Measurements from ENCODE around the gene BCL2L12.
"Not testable (repeated sequence)": the region's sequence is repeated elsewhere in the genome, so short reads cannot be mapped to it uniquely, and the experiment has no call there.

Gene BCL2L12

DNA sequence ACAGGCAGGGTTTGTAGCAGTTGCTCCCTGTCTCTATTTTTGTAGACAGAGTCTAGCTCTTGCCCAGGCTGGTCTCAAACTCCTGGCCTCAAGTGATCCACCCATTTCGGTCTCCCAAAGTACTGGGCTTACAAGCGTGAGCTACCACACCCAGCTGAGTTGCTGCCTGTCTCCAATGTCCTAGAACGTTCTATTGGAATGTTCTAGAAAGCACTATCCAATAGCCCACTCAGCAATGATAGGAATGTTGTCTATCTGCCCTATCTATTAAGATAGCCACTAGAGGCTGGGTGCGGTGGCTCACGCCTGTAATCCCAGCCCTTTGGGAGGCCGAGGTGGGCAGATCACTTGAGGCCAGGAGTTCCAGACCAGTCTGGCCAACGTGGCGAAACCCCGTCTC, 32.5 kb upstream of the BCL2L12 start:
- H3K4me3 ChIP-seq (ENCODE audit: low read length); H3K9me3 ChIP-seq (replicated peaks; ENCODE audit: low read length); H3K4me2 ChIP-seq (ENCODE audit: low read length); H3K27me3 ChIP-seq (ENCODE audit: control insufficient read depth, insufficient read depth, low read length); H3K9ac ChIP-seq (ENCODE audit: low read depth, low read length): not testable (repeated sequence)
- Histone ChIP-seq H3K36me3 (ENCODE audit: insufficient read depth, low read length) (peaks cover 19% of the 10 kb centered on the region), H3K4me1 (ENCODE audit: control insufficient read depth, insufficient read depth, low read length) (peaks cover 25% of the 10 kb centered on the region)

DNA sequence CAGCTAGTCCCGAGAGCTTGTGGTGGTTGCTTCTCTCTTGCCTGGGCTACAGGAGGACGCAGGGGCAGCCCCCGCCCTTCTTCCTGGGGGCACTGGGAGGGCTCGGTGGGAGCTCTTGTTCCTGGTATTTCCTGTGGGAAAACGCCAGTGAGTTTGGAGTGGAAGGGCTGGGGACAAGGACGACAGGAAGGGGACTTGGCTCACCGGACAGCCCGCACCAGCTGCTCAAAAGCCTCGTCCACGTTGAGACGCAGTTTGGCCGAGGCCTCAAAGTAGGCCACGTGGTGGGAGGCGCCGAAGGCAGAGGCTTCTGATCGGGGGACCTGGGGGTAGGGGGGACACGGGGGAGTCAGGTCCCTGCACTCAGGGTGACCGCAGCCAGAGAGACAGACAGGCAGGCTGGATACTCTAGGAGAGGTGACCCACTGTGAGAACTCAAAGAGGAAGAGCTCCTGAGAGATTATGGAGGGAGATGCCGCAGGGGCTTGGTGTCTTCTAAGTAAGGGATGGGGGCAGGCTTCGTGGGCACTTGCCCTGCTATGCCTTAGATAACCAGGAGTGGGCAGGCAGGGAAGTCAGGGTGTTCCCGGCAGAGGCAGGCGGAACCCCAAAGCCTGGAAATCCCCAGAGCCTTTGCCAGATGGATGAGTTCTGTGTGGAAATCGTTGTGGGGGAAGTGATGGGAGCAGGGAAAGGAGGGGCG, 30.1 kb upstream of the BCL2L12 start:
- H3K9ac ChIP-seq (ENCODE audit: low read depth, low read length): no peak overlapping the region
- H3K4me3 ChIP-seq (ENCODE audit: low read length): no peak overlapping the region
- H3K27me3 ChIP-seq (ENCODE audit: control insufficient read depth, insufficient read depth, low read length): no peaks in the 10 kb centered on the region
- no peak overlapping the region for H3K4me2 ChIP-seq (ENCODE audit: low read length)
- no peaks in the 10 kb centered on the region for H3K9me3 ChIP-seq (replicated peaks; ENCODE audit: low read length)
- peaks cover 19% of the 10 kb centered on the region for H3K36me3 ChIP-seq (ENCODE audit: insufficient read depth, low read length)
- peaks cover 30% of the 10 kb centered on the region for H3K4me1 ChIP-seq (ENCODE audit: control insufficient read depth, insufficient read depth, low read length)

DNA sequence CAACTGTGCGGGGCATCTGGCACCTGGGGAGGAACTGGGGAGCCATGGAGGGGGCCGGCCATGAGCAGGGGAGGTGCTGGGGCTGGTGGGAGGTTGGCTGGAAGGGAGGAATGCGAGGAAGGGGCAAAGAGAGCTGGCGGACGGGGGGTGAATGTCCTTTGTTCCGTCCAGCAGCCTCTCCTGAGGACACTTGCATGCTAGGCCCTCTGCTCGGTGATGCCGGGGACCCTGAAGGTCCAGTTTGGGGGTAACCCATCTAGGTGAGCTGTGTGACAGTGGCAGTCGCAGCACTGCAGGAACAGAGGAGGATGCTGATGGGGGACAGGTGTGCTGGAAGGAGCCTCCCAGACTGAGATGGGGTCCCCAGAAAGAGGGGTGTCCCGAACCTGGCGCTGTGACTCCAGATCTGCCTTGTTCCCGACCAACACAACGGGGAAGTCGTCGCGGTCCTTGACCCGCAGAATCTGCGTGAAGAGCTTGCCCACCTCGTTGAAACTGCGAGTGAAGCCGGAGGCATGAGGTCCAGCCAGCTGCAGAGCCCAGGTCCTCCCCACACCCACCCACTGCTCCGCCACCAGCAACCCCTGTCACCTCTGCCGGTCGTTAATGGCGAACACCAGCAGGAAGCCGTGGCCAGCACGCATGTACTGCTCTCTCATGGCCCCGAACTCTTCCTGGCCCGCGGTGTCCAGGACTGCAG, 29.4 kb upstream of the BCL2L12 start:
- Histone ChIP-seq H3K4me2 (ENCODE audit: low read length) (no peak overlapping the region), H3K4me3 (ENCODE audit: low read length) (no peak overlapping the region), H3K9ac (ENCODE audit: low read depth, low read length) (no peak overlapping the region), H3K27me3 (ENCODE audit: control insufficient read depth, insufficient read depth, low read length) (no peaks in the 10 kb centered on the region), H3K36me3 (ENCODE audit: insufficient read depth, low read length) (peaks cover 19% of the 10 kb centered on the region), H3K9me3 (replicated peaks; ENCODE audit: low read length) (no peaks in the 10 kb centered on the region), H3K4me1 (ENCODE audit: control insufficient read depth, insufficient read depth, low read length) (peaks cover 32% of the 10 kb centered on the region)

DNA sequence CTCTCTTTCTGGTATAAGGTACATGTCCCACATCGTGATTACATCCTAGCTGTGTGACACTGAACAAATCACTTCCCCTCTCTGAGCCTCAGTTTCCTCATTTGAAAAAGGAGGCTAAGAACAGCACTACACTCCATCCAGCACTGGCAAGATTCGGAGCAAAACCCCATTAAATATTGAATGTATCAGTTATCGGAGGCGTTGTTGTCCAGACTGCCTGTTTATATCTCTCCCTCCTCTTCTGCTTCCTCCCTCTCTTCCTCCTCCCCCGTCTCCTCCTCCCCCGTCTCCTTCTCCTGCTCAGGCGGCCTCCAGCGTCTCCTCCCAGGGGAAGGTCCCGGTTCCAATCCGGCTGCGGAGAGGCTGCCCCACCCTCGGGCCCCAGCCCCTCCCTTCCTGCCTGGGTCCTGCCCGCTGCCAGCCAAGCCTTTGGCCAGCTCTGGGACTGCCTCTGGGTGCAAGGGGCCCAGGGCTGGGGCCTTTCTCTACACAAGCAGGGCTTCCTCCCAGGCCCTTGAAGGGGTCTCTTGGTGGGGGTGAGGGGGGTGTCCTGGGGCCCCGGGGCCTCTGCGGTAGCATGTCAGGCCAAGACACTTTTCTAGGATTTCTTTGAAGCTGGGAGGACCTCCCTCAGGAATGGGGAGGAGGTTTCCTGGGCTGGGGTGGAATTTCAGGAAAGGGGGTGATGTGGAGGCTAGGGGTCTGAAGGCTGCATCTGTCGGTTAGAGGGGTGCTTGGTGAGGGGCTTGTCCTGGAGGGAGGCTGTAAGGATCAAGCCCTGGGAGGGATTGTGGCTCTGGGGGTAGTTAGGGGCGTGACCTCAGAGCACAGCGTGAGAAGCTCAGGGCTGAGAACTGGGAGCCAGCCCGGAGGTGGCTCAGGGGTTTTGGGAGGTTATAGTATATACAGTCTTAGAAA, 27.7 kb upstream of the BCL2L12 start:
- Histone ChIP-seq H3K36me3 (ENCODE audit: insufficient read depth, low read length) (peaks cover 17% of the 10 kb centered on the region), H3K4me1 (ENCODE audit: control insufficient read depth, insufficient read depth, low read length) (peaks cover 38% of the 10 kb centered on the region), H3K27me3 (ENCODE audit: control insufficient read depth, insufficient read depth, low read length) (no peaks in the 10 kb centered on the region), H3K9me3 (replicated peaks; ENCODE audit: low read length) (no peaks in the 10 kb centered on the region), H3K9ac (ENCODE audit: low read depth, low read length) (peak overlapping the region; percentile 90), H3K4me3 (ENCODE audit: low read length) (peak overlapping the region; percentile 75), H3K4me2 (ENCODE audit: low read length) (peak overlapping the region; percentile 94)

DNA sequence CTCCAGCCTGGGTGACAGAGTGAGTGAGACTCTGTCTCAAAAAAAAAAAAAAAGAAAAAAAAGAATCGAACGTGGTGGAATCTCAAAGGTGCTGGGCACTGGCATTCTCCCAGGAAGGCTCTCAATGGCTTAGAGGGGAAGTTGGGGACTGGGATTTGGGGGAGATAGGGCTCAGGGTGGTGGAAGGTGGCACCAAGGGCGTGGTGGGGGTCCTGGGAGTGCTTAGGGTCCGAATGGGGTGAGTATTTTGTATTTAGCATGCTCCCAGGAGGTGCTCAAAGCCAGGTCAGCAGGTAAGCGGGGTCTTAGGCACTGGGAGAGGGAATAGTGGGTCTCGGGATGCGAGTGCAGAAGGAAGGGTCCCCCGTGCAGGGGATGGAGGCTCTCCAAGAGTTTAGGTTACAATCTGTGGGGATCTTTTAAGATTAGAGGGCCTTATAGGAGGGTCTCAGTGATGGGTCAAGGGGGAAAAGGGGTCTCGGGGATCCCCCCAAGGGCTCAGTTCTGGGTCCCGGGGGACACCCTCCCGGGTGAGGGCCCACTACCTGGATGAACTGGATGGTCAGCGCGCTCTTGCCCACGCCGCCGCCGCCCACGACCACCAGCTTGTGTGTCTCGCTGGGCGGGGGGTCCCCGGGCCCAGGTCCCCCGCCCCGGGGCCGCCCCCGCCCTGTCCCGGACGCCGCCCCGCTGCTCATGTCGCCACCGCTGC, 26.2 kb upstream of the BCL2L12 start:
- peak overlapping the region; percentile 75 for H3K4me3 ChIP-seq (ENCODE audit: low read length)
- H3K4me2 ChIP-seq (ENCODE audit: low read length): peak overlapping the region; percentile 94
- H3K9me3 ChIP-seq (replicated peaks; ENCODE audit: low read length): no peaks in the 10 kb centered on the region
- H3K27me3 ChIP-seq (ENCODE audit: control insufficient read depth, insufficient read depth, low read length): no peaks in the 10 kb centered on the region
- H3K4me1 ChIP-seq (ENCODE audit: control insufficient read depth, insufficient read depth, low read length): peaks cover 44% of the 10 kb centered on the region
- peaks cover 17% of the 10 kb centered on the region for H3K36me3 ChIP-seq (ENCODE audit: insufficient read depth, low read length)
- H3K9ac ChIP-seq (ENCODE audit: low read depth, low read length): peak overlapping the region; percentile 90

DNA sequence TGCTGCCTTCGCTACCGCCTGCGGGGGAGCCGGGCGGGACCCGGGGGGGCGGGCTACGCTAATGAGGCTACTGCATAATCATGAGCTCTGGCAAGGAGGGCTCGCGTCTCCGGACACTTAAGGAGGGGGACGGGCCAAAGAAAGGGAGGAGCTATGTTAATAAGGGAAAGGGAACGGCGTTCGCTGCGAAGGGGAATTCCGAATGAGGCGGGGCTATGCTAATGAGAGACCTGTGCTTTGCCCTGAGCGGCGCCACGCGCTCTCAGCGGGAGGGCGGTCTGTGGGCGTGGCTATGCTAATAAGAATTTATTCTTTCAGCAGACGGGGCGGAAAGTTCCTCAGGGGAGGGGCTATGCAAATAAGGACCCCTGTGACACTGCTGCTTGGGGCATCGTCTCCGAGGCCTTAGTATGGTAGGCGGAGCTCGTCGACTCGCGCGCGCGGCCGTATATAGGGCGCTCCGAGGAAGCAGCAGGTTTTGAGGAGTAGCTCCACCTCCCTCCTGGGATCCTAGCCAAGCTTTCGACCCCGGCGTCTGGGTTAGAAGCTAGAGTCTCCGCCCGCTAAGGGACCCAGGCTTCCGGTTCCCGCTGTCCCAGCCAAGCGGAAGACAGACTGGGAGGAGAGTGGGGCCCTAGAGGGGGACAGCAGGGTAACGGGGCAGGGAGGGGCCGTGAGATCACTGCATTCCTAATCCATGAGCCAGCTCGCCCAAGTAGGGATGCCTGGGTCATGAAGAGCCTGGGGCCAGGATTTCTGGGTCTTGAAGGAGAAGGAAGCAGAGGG, 25.4 kb upstream of the BCL2L12 start, which contains the start of gene RRAS:
Gene RRAS (minus strand): TSS at position 31 of the 786 bp plus-strand sequence. CDS start 45 bp downstream, outside the sequence.
- H3K4me1 ChIP-seq (ENCODE audit: control insufficient read depth, insufficient read depth, low read length): peaks cover 44% of the 10 kb centered on the region

DNA sequence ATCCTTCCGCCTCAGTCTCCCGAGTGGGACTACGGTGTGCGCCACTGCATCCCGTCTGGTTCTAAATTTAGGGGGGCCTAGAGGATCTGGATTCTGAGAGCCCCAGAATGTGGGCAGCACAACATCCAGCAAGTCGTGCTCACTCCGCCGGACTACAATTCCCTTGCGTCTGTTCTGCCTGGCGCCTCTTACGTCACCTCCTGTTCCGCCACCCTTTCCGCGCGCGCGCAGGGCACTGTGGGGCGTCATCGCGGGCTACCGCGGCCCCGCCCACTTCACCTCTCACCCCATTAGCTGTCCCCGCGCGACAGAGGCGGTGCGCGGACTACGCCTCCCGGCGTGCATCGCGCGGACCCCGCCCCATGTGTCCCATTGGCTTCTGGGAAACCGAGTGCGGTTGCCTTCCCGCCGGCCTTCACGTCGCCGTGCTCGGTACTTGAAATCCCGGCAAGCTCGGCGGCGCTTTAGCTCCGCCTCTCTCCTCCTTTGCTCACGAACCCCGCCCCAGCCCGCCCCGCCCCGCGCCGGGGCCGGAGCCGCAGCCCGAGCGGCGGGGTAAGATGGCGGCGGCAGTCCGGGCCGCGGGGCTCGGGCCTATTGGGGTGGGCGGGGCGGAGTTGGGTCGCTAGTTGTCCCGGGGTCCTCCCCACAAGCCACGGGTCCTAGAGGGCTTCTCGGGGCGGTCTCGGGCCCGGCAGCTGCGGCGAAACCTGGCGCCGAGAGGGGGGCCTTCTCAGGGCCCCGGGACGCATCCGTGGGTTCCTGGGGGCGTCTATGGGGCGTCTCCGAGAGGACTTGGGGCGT, 23.8 kb upstream of the BCL2L12 start, which contains the start of gene SCAF1:
Gene SCAF1 (plus strand): TSS at position 522 of the 804 bp plus-strand sequence. CDS start 2,818 bp downstream, outside the sequence.
- H3K4me3 ChIP-seq (ENCODE audit: low read length): peak within 1 kb of the TSS; percentile 88
- peak within 1 kb of the TSS; percentile 98 for H3K4me2 ChIP-seq (ENCODE audit: low read length)
- peak within 1 kb of the TSS; percentile 99 for H3K9ac ChIP-seq (ENCODE audit: low read depth, low read length)
- peaks cover 12% of the 10 kb centered on the region for H3K36me3 ChIP-seq (ENCODE audit: insufficient read depth, low read length)
- H3K27me3 ChIP-seq (ENCODE audit: control insufficient read depth, insufficient read depth, low read length): no peaks in the 10 kb centered on the region
- peaks cover 35% of the 10 kb centered on the region for H3K4me1 ChIP-seq (ENCODE audit: control insufficient read depth, insufficient read depth, low read length)
- no peaks in the 10 kb centered on the region for H3K9me3 ChIP-seq (replicated peaks; ENCODE audit: low read length)

More for the DNA sequence above, 25.4 kb upstream of the BCL2L12 start, which contains the start of gene RRAS:
- no peaks in the 10 kb centered on the region for H3K9me3 ChIP-seq (replicated peaks; ENCODE audit: low read length)
- peak within 1 kb of the TSS; percentile 78 for H3K4me3 ChIP-seq (ENCODE audit: low read length)
- H3K9ac ChIP-seq (ENCODE audit: low read depth, low read length): peak within 1 kb of the TSS; percentile 99
- H3K36me3 ChIP-seq (ENCODE audit: insufficient read depth, low read length): peaks cover 14% of the 10 kb centered on the region
- peak within 1 kb of the TSS; percentile 97 for H3K4me2 ChIP-seq (ENCODE audit: low read length)
- H3K27me3 ChIP-seq (ENCODE audit: control insufficient read depth, insufficient read depth, low read length): no peaks in the 10 kb centered on the region

DNA sequence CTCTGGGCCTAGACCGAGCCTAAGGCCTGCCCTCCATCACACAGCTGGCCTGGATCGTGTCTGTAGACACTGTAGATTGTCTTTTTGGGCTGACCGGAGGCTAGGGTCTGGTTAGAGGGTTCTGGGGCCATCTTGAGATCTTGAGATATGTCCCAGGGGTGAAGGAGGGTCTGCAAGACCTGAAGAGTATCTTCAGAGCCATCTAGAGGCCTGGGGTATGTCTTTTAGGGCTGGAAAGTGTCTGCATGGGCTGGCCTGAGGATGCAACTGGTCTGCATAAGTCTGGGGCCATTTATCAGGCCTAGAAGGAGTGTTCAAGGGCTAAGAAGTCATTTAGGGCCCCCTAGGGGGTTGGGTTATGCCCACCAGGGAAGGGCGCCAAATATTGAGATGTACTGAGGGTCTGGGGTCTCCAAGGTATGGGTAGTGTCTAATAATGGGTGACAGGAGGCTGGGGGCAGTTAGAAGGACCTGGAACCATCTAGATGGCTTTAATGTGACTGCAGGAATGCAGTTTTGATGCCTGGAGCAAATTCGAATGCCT, 23.2 kb upstream of the BCL2L12 start:
- Histone ChIP-seq H3K9me3 (replicated peaks; ENCODE audit: low read length) (no peaks in the 10 kb centered on the region), H3K4me2 (ENCODE audit: low read length) (peak overlapping the region; percentile 98), H3K27me3 (ENCODE audit: control insufficient read depth, insufficient read depth, low read length) (no peaks in the 10 kb centered on the region), H3K4me1 (ENCODE audit: control insufficient read depth, insufficient read depth, low read length) (peaks cover 35% of the 10 kb centered on the region), H3K9ac (ENCODE audit: low read depth, low read length) (peak overlapping the region; percentile 99), H3K36me3 (ENCODE audit: insufficient read depth, low read length) (peaks cover 18% of the 10 kb centered on the region), H3K4me3 (ENCODE audit: low read length) (peak overlapping the region; percentile 88)

DNA sequence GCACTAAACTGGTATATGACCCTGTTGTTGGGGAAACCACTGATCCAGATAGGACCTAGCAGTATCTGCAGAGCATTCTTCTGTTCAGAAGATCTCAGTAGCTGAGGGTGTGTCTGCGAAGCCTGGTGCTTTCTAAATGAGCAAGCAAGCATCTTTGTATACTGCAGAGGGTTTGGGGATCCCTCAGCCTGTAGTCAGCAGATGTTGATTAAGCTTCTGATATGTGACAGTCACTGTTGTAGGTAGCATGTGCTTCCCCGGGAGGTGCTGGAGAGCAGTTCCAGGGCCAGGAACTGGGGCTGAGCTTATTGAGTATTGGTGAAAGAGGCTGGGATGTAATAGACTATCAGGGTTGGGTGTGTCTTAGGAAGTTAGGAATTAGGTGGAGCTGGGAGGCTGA, 22.3 kb upstream of the BCL2L12 start:
- Histone ChIP-seq H3K27me3 (ENCODE audit: control insufficient read depth, insufficient read depth, low read length) (no peaks in the 10 kb centered on the region), H3K9ac (ENCODE audit: low read depth, low read length) (peak overlapping the region; percentile 99), H3K36me3 (ENCODE audit: insufficient read depth, low read length) (peaks cover 18% of the 10 kb centered on the region), H3K4me1 (ENCODE audit: control insufficient read depth, insufficient read depth, low read length) (peaks cover 28% of the 10 kb centered on the region), H3K9me3 (replicated peaks; ENCODE audit: low read length) (no peaks in the 10 kb centered on the region), H3K4me2 (ENCODE audit: low read length) (peak overlapping the region; percentile 98), H3K4me3 (ENCODE audit: low read length) (peak overlapping the region; percentile 88)
